ENCODE results near the gene ABCB4. TPM values are rescaled to one million over a fixed set of nuclear protein-coding genes. Genes with fewer than 3 reads are reported as not detected.

The ABCB4 gene
- total RNA-seq, 1 experiment from 2014 or later = not detected

- no peak for DNase-seq
- no peaks in the 10 kb centered on the region for H4K20me1 ChIP-seq (ENCODE audit: insufficient read depth)
- H3K4me2 ChIP-seq = no peak overlapping the region
- ChIA-PET POLR2A (ENCODE audit: unreplicated experiment) (no interaction called here), CTCF (no interaction called here)
- H3K27ac ChIP-seq = no peak overlapping the region
- no peaks in the 10 kb centered on the region for H3K4me1 ChIP-seq (replicated peaks; ENCODE audit: insufficient read depth)
- no peak for TF ChIP-seq CTCF (conservative IDR thresholded peaks at IDR 0.05)
- no peak for TF ChIP-seq EZH2 (IDR thresholded peaks at IDR 0.05; ENCODE audit: low read depth)
- intact Hi-C loops (cut with micrococcal nuclease; ENCODE audit: unreplicated experiment) = no loop called here
- no peaks in the 10 kb centered on the region for H3K27me3 ChIP-seq (ENCODE audit: insufficient read depth, low read depth)
- H3K4me3 ChIP-seq = no peak overlapping the region
- peaks cover 11% of the 10 kb centered on the region; the same call in 1 of the 2 replicates for H3K9me2 ChIP-seq (ENCODE audit: insufficient read depth)
- no peak overlapping the region for H2AFZ ChIP-seq
- no TSS peak for BruUV-seq (replicated peaks)
- H3K9me3 ChIP-seq (ENCODE audit: insufficient read depth, low read depth) = no peaks in the 10 kb centered on the region
- H3K36me3 ChIP-seq (ENCODE audit: low read depth) = no peaks in the 10 kb centered on the region
- H3F3A ChIP-seq (ENCODE audit: insufficient read depth, low read depth) = no peaks in the 10 kb centered on the region
- H3K79me2 ChIP-seq (ENCODE audit: low read depth) = no peaks in the 10 kb centered on the region
Observed at GRCh38 chr7:87426160-87426559, 49.3 kb downstream of the ABCB4 start.

- no peak overlapping the region for H2AFZ ChIP-seq
- CTCF ChIA-PET = no interaction called here
- H3K79me2 ChIP-seq (ENCODE audit: low read depth) = no peaks in the 10 kb centered on the region
- no peaks in the 10 kb centered on the region for H3K27me3 ChIP-seq (ENCODE audit: insufficient read depth, low read depth)
- no peaks in the 10 kb centered on the region for H3K36me3 ChIP-seq (ENCODE audit: low read depth)
- H3K9me3 ChIP-seq (ENCODE audit: insufficient read depth, low read depth) = no peaks in the 10 kb centered on the region
- no peaks in the 10 kb centered on the region for H3F3A ChIP-seq (ENCODE audit: insufficient read depth, low read depth)
- no peaks in the 10 kb centered on the region for H3K4me1 ChIP-seq (replicated peaks; ENCODE audit: insufficient read depth)
- DNase-seq = no peak
- no peak overlapping the region for H3K27ac ChIP-seq
- H3K4me3 ChIP-seq = no peak overlapping the region
- intact Hi-C loops (cut with micrococcal nuclease; ENCODE audit: unreplicated experiment) = no loop called here
- H4K20me1 ChIP-seq (ENCODE audit: insufficient read depth) = no peaks in the 10 kb centered on the region
- no peak overlapping the region for H3K4me2 ChIP-seq
- H3K9me2 ChIP-seq (ENCODE audit: insufficient read depth) = peaks cover 11% of the 10 kb centered on the region; the same call in 1 of the 2 replicates
- no TSS peak for BruUV-seq (replicated peaks)
- TF ChIP-seq CTCF (conservative IDR thresholded peaks at IDR 0.05) (no peak), EZH2 (IDR thresholded peaks at IDR 0.05; ENCODE audit: low read depth) (no peak)
- POLR2A ChIA-PET (ENCODE audit: unreplicated experiment) = no interaction called here
Observed at GRCh38 chr7:87424075-87424474, 51.4 kb downstream of the ABCB4 start.

DNA sequence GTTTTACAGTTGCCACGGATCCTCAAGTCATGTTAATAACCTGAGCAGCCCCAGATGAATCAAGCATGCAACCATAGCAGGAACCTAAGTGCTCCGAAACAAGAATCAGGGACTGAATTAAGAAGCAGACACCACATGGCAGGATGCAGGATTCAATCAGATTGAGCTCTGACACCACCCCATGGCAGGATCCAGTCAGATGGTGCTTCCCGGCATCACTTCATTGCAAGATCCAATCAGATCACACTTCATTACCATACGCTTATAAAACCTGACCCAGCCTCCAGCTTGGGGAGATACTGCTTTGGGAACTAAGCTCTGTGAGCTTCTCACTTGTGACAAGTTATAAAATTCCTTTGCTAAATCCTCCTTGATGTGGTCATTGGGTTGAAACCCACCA is 55.3 kb downstream of the ABCB4 start:
- Histone ChIP-seq H3F3A (ENCODE audit: insufficient read depth, low read depth) (no peaks in the 10 kb centered on the region), H3K4me2 (no peak overlapping the region), H3K9me3 (ENCODE audit: insufficient read depth, low read depth) (no peaks in the 10 kb centered on the region), H3K9me2 (ENCODE audit: insufficient read depth) (no peaks in the 10 kb centered on the region), H3K27me3 (ENCODE audit: insufficient read depth, low read depth) (no peaks in the 10 kb centered on the region), H3K4me3 (no peak overlapping the region), H3K4me1 (replicated peaks; ENCODE audit: insufficient read depth) (no peaks in the 10 kb centered on the region), H3K36me3 (ENCODE audit: low read depth) (no peaks in the 10 kb centered on the region), H4K20me1 (ENCODE audit: insufficient read depth) (no peaks in the 10 kb centered on the region), H3K27ac (no peak overlapping the region), H3K79me2 (ENCODE audit: low read depth) (no peaks in the 10 kb centered on the region), H2AFZ (no peak overlapping the region)
- intact Hi-C loops (cut with micrococcal nuclease; ENCODE audit: unreplicated experiment) = no loop called here
- no TSS peak for BruUV-seq (replicated peaks)
- ChIA-PET POLR2A (ENCODE audit: unreplicated experiment) (no interaction called here), CTCF (interaction anchor here (0.6 to 0.7 kb wide), 2 partner anchors 198 to 817 kb away, joined by 3 read pairs; no protein-coding TSS in a partner anchor)
- DNase-seq = no peak
- no peak for TF ChIP-seq EZH2 (IDR thresholded peaks at IDR 0.05; ENCODE audit: low read depth)
- TF ChIP-seq CTCF (conservative IDR thresholded peaks at IDR 0.05) = no peak

Measured in PC-9 (cell line).